GM18907 (cell line): Measurements from ENCODE around the gene MGRN1.

Source experiments
- ATAC-seq: cut with Tn5 transposase; IDR thresholded peaks from one replicate; pipeline ENCODE4 v1.9.1; 2021; ENCODE audit warnings: mild to moderate bottlenecking, moderate library complexity; ENCODE audit not compliant: unreplicated experiment

MGRN1 gene

DNA sequence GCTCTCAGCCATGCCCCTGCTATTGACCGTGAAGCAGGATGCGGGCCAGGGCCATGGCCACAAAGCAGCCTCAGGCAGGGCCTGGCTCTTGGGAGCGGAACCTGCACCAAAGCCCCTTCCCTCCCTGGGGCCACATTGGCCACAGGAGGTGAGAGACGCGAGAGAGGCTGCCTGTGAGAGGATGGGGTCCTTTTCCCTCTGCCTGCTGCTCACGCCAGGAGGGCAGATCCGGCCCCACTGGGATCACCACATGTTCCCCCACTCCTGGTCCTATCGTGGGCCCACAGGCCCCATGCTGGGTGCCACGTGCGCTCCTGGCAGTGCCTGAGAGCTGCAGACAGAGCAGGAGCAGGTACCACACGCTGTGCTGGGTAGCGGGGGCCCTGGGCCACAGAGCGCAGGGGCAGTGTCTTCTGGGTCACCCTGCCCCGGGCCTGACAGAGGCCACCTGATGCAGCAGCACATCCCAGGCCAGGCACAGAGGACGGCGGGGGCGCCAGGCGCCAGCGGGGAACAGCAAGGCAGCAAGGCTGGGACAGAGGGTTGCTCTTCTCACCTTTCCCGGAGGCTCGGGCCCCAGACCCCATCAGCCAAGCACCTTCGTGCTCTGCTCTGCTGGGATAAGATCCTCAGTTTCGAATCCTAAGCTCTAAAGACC is 59.6 kb downstream of the MGRN1 start:
- ATAC-seq, result no peak

GRCh38 chr16:4684763-4685162 is 60.1 kb downstream of the MGRN1 start:
- no peak for ATAC-seq

DNA sequence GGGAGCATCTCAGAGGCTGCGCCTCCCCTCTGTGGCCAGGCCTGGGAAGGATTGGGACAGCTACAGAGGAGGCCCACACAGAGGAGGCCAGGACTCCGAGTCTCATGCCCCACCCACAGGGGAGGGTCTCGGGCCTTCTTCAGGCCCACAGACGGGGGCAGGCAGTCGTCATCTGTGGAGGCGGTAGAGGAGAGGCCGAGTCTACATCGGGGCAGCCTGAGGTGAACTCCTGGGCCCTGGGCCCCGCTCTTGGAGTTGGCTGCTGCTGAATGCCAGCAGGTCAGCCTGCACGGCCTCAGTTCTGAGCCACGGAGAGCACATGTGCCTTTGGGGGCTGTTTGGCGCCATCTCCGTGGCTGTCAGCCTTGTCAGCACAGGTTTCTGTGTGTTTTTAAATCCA is 60.7 kb downstream of the MGRN1 start:
- no peak for ATAC-seq

DNA sequence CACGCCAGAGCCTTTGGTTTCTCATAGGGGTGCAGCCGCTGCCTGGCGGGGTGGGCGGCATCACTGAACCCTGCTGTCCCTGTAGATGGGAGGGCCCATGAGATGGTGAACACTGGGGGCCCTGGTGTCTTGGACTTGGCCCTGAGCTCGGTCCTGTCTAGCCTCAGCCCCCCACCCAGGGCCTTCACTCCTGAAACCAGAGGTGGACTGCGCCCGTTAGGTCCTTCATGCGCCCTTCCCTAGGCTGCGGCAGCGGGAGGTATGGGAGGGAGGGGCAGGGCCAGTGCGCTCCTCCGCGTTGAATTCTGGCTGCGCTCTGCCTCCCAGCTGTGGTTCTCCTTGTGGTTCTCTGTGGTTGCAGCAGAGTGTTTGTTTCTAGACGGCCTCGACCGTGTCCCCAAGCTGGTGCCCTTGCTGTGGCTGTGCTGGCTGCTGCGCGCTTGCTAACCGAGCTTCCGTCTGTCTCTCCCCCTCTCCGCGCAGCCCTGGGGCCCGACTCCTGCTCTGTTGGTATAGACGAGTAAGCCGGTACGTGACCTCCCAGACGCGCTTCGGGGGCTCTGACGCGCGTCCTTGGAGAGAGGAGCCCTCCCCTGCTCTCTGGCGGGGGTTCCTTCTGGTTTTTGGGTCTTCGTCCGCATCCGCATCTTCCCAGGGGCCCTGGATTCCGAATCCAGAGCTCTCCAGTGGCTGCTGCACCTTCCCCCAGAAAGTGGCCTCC is 61.3 kb downstream of the MGRN1 start:
- no peak for ATAC-seq

- ATAC-seq, result no peak
These were observed 62.0 kb downstream of the MGRN1 start for GRCh38 chr16:4686497-4687210.

GRCh38 chr16:4687416-4687815 is 62.8 kb downstream of the MGRN1 start:
- no peak for ATAC-seq

DNA sequence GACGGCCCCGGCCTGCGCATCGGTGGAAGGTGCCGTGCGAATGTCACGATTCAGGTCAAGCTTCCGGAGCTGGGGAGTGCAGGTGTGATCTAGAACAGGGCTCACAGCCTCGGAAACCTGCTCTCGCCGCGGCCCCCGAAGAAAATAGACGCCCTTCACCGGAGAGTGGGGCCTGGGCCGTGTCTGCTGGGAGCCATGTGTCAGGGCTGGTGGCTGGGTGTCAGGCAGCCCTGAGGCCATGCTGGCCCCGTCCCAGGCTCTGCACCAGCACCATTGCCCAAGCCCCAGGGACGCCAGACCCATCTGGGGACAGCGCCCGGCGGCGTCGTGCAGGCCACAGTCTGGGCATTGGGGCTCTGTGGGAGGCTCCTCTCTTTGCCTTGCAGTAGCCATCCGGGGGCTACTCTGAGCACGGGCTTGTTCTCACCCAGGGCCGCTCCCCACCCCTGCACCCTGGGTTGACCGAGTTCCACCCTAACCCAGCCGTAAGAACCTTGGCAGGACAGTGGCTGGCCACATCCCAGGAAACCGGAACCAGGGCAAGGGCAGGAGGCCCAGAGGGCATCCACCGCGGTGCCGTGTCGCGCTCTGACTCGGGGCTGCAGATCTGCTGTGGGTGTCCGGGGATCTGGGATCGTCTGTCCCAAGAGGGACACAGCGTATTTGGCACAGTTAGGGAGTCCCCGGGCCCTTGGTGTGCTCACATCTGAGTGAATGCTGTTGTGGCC is 63.5 kb downstream of the MGRN1 start:
- no peak for ATAC-seq

DNA sequence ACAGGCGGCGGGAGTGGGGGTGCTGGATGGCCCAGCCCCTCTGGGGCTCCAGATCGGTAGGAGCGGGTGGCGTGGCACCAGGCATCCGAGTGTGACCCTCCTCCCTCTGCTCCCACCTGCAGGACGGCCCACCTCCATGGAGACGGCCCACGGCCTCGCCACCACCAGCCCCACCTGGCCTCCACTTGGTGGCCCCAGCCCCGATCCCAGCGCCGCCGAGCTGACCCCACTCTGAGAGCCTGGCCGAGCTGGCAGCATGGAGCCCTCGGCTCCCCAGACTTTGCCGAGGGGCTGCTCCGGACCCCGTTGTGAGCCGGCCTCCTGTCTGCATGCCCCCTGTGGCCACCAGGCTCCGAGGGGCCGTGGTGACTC is 64.0 kb downstream of the MGRN1 start:
- ATAC-seq, result no peak

DNA sequence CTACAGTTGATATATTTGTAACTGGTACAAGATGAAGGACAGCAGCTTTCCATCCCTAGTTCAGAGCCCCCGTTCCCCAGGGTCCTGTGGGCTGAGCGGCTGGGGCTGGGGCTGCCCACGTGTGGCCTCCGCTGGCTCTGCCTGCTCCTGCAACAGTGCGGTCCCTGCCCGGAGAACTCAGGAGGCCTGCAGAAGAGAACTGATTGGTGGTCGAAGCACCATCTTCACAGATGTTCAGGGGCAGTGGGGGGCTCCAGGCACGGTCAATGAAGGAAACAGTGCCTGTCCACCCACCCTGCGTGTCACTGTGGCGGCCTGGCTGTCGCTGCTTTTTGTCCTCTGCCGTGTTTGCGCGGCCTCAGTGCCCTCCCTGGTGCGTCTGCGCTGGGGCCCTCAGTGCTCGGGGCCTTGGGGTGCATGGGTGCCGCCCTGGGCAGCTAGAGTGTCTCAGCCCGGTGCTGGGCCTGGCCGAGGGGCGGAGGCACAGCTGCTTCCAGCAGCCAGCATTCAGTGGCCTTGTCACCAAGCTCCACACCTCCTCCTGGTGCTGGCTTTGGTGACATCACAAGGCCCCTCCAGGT is 64.6 kb downstream of the MGRN1 start:
- ATAC-seq, result no peak

DNA sequence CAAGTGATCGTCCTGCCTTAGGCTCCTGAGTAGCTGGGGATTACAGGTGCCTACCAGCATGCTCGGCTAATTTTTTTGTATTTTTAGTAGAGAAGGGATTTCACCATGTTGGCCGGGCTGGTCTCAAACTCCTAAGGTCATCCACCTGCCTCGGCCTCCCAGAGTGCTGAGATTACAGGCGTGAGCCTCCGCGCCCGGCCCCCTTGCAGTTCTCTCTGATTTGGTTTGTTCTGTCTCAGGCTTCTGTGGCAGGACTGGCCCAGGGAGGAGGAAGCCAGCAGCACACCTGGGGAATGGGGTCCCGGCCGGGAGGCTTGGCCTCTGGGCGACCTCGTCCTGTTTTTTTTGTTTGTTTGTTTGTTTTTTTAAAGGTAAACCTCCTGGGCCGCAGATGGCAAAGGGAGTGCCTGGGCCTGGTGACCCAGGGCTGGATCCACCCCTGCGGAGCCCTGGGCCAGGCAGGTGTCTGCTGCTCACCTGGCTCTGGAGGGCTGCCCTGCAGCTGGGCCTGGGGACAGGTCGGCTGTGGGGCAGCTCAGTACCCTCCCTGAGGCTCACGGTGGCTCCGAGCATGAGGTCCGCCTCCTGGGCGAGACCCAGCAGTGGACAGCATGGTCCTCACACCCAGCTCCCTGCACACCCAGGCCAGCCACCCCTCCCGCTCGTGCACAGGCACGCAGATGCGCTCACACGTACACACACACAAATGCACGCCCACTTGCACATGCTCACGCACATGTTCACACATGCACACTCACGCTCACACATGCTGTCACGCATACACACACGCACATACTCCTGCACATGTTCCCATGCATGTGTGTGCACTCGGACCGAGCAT is 65.5 kb downstream of the MGRN1 start:
- no peak for ATAC-seq

- ATAC-seq, result no peak
These were observed 66.5 kb downstream of the MGRN1 start for GRCh38 chr16:4690946-4691665.

GRCh38 chr16:4691666-4692412 is 67.2 kb downstream of the MGRN1 start:
- ATAC-seq, result no peak

GRCh38 chr16:4692460-4693295 is 68.1 kb downstream of the MGRN1 start:
- ATAC-seq, result peak; percentile 21

DNA sequence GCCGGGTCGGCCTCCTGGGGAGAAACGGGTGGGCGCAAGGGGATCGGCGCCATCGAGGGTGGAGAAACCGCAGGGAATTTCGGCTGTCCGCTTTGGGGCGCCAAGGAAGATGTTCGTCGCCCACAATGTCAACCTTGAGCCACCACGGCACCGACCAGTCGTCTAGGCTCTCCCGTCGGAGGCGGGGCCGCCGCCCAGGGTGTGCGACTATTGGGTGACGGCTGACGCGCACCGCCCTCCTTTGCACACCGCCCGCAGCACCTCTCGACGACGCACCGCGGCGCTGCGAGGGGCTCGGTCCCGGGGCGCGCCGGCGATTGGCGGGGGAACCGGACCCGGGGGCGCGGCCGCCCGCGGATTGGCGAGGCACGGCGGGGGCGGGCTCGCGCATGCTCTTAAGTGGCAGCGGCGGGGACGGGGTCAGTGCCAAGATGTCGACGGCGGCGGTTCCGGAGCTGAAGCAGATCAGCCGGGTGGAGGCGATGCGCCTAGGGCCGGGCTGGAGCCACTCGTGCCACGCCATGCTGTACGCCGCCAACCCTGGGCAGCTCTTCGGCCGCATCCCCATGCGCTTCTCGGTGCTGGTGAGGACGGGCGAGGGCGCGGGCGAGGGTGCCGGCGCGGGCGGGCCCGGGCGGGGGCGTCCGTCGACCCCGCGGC is 68.8 kb downstream of the MGRN1 start, which contains the start of gene NUDT16L1:
Gene NUDT16L1, plus strand, starts transcription at position 267 of the 660 bp plus-strand sequence. Its CDS starts 165 bp downstream, at position 432.
- peak; percentile 90 for ATAC-seq

DNA sequence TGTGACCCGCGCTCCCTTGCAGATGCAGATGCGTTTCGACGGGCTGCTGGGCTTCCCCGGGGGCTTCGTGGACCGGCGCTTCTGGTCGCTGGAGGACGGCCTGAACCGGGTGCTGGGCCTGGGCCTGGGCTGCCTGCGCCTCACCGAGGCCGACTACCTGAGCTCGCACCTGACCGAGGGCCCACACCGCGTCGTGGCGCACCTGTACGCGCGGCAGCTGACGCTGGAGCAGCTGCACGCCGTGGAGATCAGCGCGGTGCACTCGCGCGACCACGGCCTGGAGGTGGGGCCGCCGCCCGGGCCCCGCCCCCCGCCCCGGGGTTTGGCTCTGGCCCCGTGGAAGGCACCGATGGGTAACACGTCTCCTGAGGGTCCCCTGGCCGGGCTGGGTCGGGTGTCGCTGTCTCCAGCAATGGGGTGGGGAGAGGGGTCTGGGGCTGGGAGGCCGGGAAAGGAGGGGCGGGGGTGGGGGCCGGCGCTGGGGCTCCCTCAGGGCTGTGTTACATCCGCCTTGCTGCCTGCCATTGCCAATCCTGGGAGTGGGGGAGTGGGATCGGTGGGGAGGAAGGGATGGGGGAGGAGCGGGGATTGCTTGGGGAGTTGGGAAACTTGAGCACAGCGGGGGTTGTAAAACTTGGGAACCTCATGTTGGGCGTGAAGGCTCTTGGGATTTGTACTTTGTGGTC is 69.5 kb downstream of the MGRN1 start:
- ATAC-seq, result peak; percentile 3

DNA sequence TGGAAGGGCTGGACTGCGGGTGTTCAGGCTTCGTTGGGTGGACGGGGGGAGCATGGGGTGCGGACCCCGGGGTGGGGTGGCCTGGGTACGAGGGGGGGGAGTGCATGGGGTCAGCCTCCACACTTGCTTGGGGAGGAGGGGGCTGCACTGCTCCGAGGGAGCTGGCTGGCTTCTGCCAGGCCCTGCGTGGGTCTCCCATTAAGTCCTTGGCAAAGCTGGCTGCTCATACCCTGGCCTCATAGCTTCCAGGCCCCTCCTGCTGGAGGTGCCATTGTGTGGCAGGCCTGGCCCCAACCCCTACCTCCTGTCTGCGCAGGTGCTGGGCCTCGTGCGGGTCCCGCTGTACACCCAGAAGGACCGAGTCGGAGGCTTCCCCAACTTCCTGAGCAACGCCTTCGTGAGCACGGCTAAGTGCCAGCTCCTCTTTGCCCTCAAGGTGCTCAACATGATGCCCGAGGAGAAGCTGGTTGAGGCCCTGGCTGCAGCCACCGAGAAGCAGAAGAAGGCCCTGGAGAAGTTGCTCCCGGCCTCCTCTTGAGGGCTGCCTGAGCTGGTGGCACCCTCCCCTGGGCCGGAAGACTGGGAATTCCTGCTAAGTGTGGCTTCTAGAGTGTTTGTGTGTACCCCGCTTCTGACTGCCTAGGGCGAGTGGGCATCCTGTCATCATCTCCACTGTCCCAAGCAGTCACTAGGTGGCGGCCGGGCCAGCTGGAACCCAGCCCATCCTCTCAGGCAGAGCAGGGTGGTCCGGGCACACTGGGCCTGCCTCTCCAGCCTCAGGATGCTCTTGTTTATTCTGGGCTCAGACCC is 70.2 kb downstream of the MGRN1 start:
- ATAC-seq, result no peak
